Islet of Langerhans (tissue), 1 donor: ENCODE measurements around the gene RBBP5.

Experiments
- FAIRE-seq: peaks from one replicate; lab custom pipeline; 2011; peaks lifted over from hg19 to GRCh38; lab: Jason Lieb, UNC

Gene RBBP5

GRCh38 chr1:205129447-205130029, 7.8 kb upstream of the RBBP5 start:
- no peak for FAIRE-seq

GRCh38 chr1:205128050-205128449, 6.3 kb upstream of the RBBP5 start:
- no peak for FAIRE-seq

- no peak for FAIRE-seq
Measured at GRCh38 chr1:205127646-205128045, 5.9 kb upstream of the RBBP5 start.

- no peak for FAIRE-seq
Measured at GRCh38 chr1:205124726-205125125, 2.9 kb upstream of the RBBP5 start.

GRCh38 chr1:205122489-205122882, 708 bp upstream of the RBBP5 start:
- FAIRE-seq: no peak

GRCh38 chr1:205118752-205119151, 3.0 kb downstream of the RBBP5 start:
- FAIRE-seq: no peak

- no peak for FAIRE-seq
Measured at GRCh38 chr1:205111354-205111753, 10.4 kb downstream of the RBBP5 start.

- no peak for FAIRE-seq
Measured at GRCh38 chr1:205109711-205110110, 12.1 kb downstream of the RBBP5 start.

- no peak for FAIRE-seq
Measured at GRCh38 chr1:205109269-205109668, 12.5 kb downstream of the RBBP5 start.

- FAIRE-seq: no peak
Measured at GRCh38 chr1:205108464-205108863, 13.3 kb downstream of the RBBP5 start.

GRCh38 chr1:205107327-205107726, 14.5 kb downstream of the RBBP5 start:
- FAIRE-seq: no peak

GRCh38 chr1:205102404-205102803, 19.4 kb downstream of the RBBP5 start:
- FAIRE-seq: no peak

GRCh38 chr1:205098242-205098641, 23.5 kb downstream of the RBBP5 start:
- no peak for FAIRE-seq

- FAIRE-seq: no peak
Measured at GRCh38 chr1:205095422-205095821, 26.4 kb downstream of the RBBP5 start.

GRCh38 chr1:205091043-205091740, 30.6 kb downstream of the RBBP5 start:
- no peak for FAIRE-seq

GRCh38 chr1:205088341-205088740, 33.4 kb downstream of the RBBP5 start:
- no peak for FAIRE-seq

- FAIRE-seq: no peak
Measured at GRCh38 chr1:205084360-205084759, 37.4 kb downstream of the RBBP5 start, which contains the start of gene TMEM81. TSS of gene TMEM81 (minus strand) at chr1:205084460. CDS start at chr1:205084320, 140 bp downstream.

GRCh38 chr1:205082431-205082830, 39.3 kb downstream of the RBBP5 start:
- FAIRE-seq: no peak

- FAIRE-seq: no peak
Measured at GRCh38 chr1:205077934-205078311, 43.9 kb downstream of the RBBP5 start.

- FAIRE-seq: no peak
Measured at GRCh38 chr1:205077158-205077933, 44.4 kb downstream of the RBBP5 start.

GRCh38 chr1:205076245-205076761, 45.5 kb downstream of the RBBP5 start:
- no peak for FAIRE-seq

- no peak for FAIRE-seq
Measured at GRCh38 chr1:205075642-205076155, 46.1 kb downstream of the RBBP5 start.

GRCh38 chr1:205074513-205074912, 47.3 kb downstream of the RBBP5 start:
- no peak for FAIRE-seq
